ENCODE measurements around the gene ZC3H12C.

Gene ZC3H12C

GRCh38 chr11:110153474-110153873 lies 60.3 kb downstream of the ZC3H12C start:
- no peak for DNase-seq

DNA sequence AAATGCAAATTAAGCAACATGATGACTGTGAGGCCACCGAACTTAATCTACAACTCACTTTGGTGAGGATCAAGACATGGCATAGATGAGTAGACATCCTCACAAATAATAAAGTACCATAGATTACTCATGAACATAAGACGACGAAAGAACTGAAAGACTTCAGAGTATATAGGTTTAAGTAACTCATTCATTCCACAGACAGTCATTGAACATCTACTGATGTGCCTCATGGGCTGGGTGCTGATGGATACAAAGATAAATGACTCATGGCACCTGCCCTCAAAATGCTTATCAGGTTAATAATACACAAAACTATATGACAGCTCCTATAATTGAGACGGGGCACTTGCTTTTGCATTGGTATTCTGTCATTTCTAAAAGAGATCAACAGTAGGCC lies 63.3 kb downstream of the ZC3H12C start:
- no peak for DNase-seq

DNA sequence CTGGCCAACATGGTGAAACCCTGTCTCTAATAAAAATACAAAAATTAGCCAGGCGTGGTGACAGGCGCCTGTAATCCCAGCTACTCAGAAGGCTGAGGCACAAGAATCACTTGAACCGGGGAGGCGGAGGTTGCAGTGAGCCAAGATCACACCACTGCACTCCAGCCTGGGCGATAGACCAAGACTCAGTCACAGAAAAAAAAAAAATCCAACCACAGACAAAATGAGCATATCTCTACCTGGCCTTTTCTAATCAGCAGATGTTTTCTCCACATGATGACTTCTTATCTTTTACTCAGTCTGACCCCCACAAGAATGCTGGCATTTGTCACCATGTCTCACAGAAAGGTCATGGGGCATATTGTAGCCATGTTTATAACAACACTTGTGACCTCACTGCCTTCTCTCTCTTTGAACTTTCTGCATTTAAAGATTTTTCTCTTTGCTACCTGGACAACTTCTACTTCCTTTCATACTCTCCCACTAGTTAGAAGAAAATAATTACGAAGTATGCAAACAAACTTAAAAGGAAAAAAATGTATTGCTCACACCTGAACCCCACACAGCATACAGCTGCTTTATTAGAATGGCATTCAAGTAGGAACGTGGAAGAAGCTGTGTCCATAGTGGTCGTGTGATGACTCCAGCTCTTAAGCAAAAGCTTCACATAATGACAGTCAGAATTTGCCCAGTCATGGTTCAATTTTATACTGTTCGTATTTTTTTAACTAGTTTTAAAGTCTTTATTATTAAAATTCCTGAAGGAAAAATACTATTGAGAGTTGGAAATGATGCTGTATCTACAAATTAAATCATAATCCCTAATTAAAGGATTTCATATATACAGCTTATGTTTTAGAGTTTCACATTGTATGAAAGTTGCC lies 65.4 kb downstream of the ZC3H12C start:
- no peak for DNase-seq

DNA sequence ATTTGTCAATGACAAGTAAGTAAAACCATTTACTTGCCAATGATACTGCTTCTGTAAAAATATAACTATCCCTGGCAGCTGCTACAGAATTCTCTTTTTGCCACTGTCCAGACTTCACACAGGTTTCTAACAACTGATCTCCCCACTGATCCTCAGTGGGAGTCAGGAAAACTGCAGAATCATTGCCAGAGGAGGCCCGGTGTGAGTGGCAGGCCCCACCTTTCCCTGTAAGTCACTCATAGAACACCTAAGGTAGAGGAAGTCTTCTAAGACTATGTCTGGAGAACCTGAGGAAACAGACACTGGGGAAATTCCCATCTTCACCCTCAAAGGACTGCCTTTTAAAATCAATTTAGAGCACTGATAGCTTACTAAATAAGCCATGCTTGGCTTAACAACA lies 66.3 kb downstream of the ZC3H12C start:
- DNase-seq: no peak

DNA sequence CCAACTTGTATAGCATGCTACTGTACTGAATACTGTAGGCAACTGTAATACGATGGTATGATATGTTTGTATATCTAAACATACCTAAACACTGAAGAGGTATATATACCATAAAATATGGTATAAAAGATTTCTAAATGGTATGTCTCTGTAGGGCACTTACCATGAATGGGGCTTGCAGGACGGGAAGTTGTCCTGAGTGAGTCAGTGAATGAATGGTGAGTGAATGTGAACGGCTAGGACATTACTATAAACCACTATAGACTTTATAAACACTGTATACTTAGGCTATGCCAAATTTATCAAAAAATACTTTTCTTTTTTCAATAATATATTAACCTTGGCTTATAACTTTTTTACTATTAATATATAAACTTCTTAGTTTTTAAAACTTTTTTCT lies 66.8 kb downstream of the ZC3H12C start:
- no peak for DNase-seq

- no peak for DNase-seq
These were observed 67.2 kb downstream of the ZC3H12C start for GRCh38 chr11:110160437-110160836.

DNA sequence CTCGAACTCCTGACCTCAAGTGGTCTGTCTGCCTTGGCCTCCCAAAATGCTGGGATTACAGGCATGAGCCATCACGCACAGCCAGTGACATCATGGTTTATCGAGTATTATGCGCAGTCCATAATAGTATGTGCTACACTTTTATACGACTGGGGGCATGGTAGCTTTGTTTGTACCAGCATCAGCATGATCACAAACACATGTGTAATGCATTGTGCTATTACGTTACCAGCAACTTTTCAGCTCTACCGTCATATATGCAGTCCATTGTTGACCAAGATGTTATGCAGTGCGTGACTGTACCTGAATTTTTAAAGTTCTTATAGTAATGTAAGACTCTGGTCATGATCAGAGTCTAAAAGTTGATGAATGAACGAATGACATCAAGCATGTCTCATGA lies 67.9 kb downstream of the ZC3H12C start:
- no peak for DNase-seq

DNA sequence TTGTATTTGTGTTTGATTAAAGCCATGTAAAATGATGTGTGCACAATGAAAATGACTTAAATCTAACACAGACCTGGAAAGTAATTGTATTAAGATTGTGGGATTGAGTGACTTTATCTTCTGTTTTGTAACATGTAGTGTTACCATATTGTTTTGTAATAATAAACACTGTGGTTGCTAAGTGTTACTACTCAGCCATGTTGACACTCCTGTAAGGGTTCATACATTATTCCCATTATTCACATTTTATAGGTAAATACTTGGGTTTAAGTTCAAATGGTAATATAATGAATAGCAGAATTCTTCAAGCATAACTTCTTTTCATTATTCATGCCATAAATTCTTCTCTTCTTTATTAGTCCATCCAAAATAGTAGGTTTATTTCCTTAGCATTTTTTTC lies 69.0 kb downstream of the ZC3H12C start:
- DNase-seq: no peak

- DNase-seq: no peak
These were observed 72.1 kb downstream of the ZC3H12C start for GRCh38 chr11:110165039-110165925.

GRCh38 chr11:110168033-110168803 lies 75.0 kb downstream of the ZC3H12C start:
- DNase-seq: no peak

DNA sequence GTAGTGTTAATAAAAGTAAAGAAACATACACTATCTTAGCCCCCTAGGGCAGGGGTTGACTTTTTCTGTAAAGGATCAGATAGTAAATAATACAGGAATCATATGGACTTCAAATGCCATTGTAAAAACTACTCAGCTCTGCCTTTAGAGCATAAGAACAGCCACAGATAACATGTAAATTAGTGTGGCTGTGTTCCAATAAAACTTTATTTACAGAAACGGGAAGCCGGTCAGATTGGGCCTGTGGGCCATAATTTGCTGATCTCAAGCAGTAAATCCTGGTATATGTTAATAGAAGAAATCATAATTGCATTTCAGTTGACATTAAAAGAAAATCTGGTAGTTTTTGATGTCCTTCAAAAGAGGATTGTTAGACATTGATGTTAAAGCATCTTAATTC lies 76.5 kb downstream of the ZC3H12C start:
- DNase-seq: no peak

- no peak for DNase-seq
These were observed 79.4 kb downstream of the ZC3H12C start for GRCh38 chr11:110172468-110173065.

DNA sequence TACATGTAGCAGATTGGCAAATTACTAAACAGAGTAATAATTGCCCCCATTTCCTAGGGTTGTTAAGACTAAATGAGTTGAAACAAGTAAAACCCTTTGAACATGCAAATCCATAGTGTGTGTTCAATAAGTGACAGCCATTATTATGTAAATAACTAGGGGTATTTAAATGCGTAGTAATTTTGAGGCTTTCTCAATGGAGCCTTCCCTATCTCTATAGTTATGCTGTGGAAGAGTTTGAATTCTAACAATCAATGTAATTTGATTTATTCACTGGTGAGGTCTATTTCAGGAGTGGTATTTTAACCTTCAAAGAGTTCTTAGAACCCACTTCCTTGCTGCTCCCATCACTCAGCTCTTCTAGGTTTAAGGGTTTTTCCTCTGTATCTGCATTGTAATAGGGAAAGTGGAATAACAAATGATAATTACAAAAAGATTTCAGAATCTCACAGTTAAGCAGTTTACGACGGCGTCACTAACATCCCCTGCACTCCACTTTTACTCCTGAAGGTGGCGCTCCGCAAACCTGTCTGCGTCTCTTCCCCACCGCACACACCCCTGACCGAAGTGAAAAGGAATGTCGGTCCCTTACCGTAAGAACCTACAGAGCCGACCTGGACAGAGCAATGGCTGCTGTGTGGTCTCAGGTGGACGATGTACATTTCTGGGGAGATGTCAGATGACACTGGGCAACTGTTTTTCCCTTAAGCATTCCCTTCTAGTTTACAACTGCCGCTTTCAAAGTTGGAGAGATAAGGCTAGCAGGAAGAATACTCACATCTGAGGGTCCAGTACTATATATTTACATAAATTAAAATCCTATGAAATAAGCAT lies 80.8 kb downstream of the ZC3H12C start:
- DNase-seq: no peak

DNA sequence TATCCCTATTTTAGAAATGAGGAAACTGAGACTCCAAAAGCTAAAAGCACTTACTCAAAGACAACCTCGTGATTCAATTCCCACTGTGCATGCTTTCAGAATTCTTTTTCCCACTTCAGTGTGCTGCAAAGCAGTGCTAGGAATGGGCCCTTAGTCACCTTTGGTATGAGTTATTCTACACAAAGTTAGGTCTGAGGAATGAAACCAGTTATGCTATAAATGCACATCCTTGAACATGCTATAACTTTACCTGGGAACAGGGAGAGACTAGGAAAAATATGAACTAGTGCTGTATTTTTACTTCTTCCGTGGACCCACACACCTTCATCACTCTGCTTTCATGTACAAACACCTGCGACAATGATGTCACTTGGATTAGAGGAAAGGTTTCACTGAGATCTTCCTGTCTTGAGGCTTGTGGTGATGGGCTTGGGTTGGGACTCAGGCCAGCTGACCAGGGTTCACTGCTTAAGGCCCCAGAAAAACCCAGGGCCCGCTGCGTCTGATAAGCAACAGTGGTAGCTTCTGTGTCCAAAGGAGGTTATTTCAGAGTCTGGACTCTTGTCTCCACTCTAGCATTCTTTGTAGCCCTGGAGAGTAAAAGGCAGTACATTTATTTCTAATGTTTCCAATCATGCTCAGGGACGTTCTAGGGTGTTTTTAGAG lies 81.6 kb downstream of the ZC3H12C start:
- no peak for DNase-seq

DNA sequence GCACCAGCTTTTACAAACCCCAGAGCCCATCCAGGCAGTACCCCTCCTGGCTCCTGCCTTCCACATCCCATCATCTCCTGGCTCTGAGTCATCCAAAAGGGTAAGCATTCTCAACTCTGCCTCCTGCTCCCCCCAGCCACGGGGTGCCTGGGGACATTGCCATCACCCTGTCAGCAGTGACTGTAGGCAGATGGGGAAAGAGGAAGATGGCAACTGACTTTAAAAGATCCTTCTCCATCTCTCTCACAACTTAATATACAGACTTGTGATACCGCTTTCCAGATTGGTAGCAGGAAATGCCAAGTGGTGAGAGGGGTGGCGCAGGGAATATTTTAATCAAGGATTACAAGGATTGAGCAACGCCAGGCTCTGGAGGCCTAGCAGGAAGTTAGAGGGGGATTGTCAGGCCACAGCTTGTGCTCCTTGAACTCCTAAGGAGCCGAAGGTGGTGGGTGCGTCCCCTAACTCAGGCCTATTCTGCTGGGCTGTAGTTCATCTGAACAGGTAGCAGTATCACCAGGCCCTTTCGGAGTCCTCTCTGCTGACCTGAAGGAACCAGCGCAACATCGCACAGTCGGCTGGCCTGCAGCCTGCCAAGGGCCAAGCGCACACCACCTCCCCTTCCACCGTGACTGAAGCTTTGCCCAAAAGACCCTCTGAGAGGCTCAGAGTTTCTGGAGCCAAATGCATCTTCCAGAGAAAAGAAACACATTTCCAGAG lies 83.3 kb downstream of the ZC3H12C start:
- no peak for DNase-seq

- DNase-seq: no peak
These were observed 83.9 kb downstream of the ZC3H12C start for GRCh38 chr11:110177086-110177456.

GRCh38 chr11:110179064-110179463 lies 85.9 kb downstream of the ZC3H12C start:
- no peak for DNase-seq

DNA sequence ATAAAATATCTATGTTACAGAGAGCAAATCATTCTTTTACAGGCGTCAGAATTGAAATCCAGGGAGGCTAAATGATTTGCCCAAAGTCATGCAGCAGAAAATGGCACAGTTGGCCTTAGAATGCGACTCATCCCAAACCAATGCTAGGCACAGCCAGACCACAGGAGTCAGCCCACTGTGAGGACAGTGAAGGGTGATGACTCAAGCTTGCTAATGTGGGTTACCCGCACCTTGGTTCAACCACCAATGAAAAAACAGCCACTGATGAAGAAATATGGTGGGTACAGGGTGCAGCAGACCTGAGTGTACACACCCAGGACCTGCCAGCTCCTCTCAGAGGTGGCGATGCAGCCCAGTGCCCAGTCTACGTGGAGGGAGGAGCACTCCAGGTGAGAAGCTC lies 89.7 kb downstream of the ZC3H12C start:
- DNase-seq: no peak

GRCh38 chr11:110184456-110184855 lies 91.3 kb downstream of the ZC3H12C start:
- no peak for DNase-seq

DNA sequence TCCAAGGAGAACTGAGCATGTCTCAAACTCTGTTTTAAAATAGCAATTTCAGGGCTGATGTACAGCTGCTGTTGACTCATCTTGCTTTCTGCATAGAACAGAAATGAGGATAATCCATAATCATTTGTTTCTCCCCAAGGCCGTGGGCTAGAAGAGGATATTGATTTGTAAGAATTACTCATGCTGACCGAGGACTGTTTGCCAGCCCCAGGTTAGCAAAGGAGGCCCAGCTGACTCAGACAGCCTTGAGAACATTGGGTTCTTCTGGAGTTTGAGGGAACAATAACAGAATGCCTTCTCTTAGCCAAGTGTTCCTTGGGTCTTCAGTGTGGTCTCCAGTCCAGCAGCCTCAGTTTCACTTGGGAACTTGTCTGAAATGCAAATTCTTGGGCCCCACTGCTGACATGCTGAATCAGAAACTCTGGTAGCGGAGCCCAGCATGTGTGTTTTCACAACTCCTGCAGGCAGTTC lies 92.0 kb downstream of the ZC3H12C start:
- DNase-seq: no peak
